GM21723 (cell line): ENCODE data around the gene EHBP1L1.
"Not testable (repeated sequence)": the region's sequence is repeated elsewhere in the genome, so short reads cannot be mapped to it uniquely, and the experiment has no call there.

Experiments used
- ATAC-seq: cut with Tn5 transposase; IDR thresholded peaks from one replicate; pipeline ENCODE4 v1.9.1; 2021; ENCODE audit warnings: mild to moderate bottlenecking, moderate library complexity; ENCODE audit not compliant: unreplicated experiment

The EHBP1L1 gene

GRCh38 chr11:65560555-65561418, 15.1 kb upstream of the EHBP1L1 start:
- ATAC-seq: no peak

GRCh38 chr11:65562020-65562419, 13.8 kb upstream of the EHBP1L1 start:
- ATAC-seq: no peak

- ATAC-seq: no peak
Observed at GRCh38 chr11:65562788-65563187, 13.1 kb upstream of the EHBP1L1 start.

- ATAC-seq: no peak
Observed at GRCh38 chr11:65563601-65564000, 12.3 kb upstream of the EHBP1L1 start.

- ATAC-seq: not testable (repeated sequence)
Observed at GRCh38 chr11:65564879-65565559, 10.8 kb upstream of the EHBP1L1 start.

- ATAC-seq: no peak
Observed at GRCh38 chr11:65565624-65566453, 10.0 kb upstream of the EHBP1L1 start.

- no peak for ATAC-seq
Observed at GRCh38 chr11:65569164-65569972, 6.5 kb upstream of the EHBP1L1 start.

- ATAC-seq: peak; percentile 63
Observed at GRCh38 chr11:65569973-65570918, 5.6 kb upstream of the EHBP1L1 start, which contains the start of gene ZNRD2. Gene ZNRD2 (plus strand): TSS chr11:65570477. CDS start chr11:65570492, 15 bp downstream.

GRCh38 chr11:65571420-65571819, 4.4 kb upstream of the EHBP1L1 start:
- no peak for ATAC-seq

GRCh38 chr11:65571940-65572339, 3.9 kb upstream of the EHBP1L1 start:
- no peak for ATAC-seq

GRCh38 chr11:65572356-65573051, 3.3 kb upstream of the EHBP1L1 start, which contains the start of gene FAM89B:
Gene FAM89B (plus strand): TSS chr11:65572538. CDS start chr11:65572670, 132 bp downstream.
- no peak for ATAC-seq

- no peak for ATAC-seq
Observed at GRCh38 chr11:65573391-65574079, 2.3 kb upstream of the EHBP1L1 start.

- peak; percentile 29 for ATAC-seq
Observed at GRCh38 chr11:65574109-65574810, 1.6 kb upstream of the EHBP1L1 start.

GRCh38 chr11:65574811-65575567, 864 bp upstream of the EHBP1L1 start:
- ATAC-seq: no peak

- ATAC-seq: no peak
Observed at GRCh38 chr11:65576232-65576866, 496 bp downstream of the EHBP1L1 start.
